ENCODE results near the gene DHX9. TPM values are rescaled to one million over a fixed set of nuclear protein-coding genes. Genes with fewer than 3 reads are reported as not detected.
A peak's percentile ranks its signal among the peaks of the same experiment; 100 is the strongest.

DHX9 gene
- total RNA-seq, 4 donors from 2014 or later: 29.5 to 84.0 (median 65.8) TPM

- H3K9me3 ChIP-seq: no peaks in the 10 kb centered on the region
- intact Hi-C loops (cut with DNase I; ENCODE audit: low total_unique reads): no loop called here
- in situ Hi-C loops (cut with MboI; ENCODE audit: low pct_ligation_motif_present in 1 of 4, low pct_unique_long_range_greater_than_20kb in 1 of 4, low sequenced_read_pairs in 3 of 4): no loop called here
- H3K4me1 ChIP-seq: no peaks in the 10 kb centered on the region
- H3K27ac ChIP-seq: no peak overlapping the region
- no peaks in the 10 kb centered on the region for H3K27me3 ChIP-seq
- no peak for TF ChIP-seq POLR2A (IDR thresholded peaks at IDR 0.05)
- TF ChIP-seq, protein P1, sequence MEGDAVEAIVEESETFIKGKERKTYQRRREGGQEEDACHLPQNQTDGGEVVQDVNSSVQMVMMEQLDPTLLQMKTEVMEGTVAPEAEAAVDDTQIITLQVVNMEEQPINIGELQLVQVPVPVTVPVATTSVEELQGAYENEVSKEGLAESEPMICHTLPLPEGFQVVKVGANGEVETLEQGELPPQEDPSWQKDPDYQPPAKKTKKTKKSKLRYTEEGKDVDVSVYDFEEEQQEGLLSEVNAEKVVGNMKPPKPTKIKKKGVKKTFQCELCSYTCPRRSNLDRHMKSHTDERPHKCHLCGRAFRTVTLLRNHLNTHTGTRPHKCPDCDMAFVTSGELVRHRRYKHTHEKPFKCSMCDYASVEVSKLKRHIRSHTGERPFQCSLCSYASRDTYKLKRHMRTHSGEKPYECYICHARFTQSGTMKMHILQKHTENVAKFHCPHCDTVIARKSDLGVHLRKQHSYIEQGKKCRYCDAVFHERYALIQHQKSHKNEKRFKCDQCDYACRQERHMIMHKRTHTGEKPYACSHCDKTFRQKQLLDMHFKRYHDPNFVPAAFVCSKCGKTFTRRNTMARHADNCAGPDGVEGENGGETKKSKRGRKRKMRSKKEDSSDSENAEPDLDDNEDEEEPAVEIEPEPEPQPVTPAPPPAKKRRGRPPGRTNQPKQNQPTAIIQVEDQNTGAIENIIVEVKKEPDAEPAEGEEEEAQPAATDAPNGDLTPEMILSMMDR (IDR thresholded peaks at IDR 0.05): no peak
- TF ChIP-seq POLR2AphosphoS5 (IDR thresholded peaks at IDR 0.05): no peak
- TF ChIP-seq EP300 (IDR thresholded peaks at IDR 0.05; ENCODE audit: low read depth): no peak
- H3K4me3 ChIP-seq: no peak overlapping the region
- DNase-seq: no peak
- H3K36me3 ChIP-seq: no peaks in the 10 kb centered on the region
These were observed 5.9 kb upstream of the DHX9 start for GRCh38 chr1:182833271-182833670.

DNA sequence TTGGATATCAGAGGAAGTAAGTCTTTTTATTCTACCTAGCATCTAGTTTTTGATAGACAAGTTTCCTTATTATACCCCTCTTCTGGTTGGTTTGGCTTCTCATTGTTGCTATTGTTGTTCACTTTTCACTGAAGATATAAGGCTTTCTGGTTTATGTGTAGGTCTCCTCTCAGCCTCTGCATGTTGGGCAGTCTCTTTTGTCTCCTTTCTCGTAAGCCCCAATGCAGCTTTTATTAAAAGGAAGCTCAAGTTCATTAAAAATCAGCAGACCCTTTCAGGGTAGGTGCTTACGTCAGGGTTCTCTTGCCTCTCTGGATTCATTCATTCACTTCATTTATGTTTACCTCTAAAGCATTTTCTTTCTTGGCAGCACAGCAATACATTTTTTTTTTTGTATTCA, 4.8 kb upstream of the DHX9 start:
- no peak for DNase-seq
- Histone ChIP-seq H3K27ac (no peak overlapping the region), H3K4me1 (peaks cover 0 to 4% (median 3%) of the 10 kb centered on the region in 4 donors), H3K27me3 (no peaks in the 10 kb centered on the region), H3K9me3 (no peaks in the 10 kb centered on the region), H3K36me3 (no peaks in the 10 kb centered on the region), H3K4me3 (no peak overlapping the region)
- TF ChIP-seq POLR2A (IDR thresholded peaks at IDR 0.05) (no peak), EP300 (IDR thresholded peaks at IDR 0.05; ENCODE audit: low read depth) (no peak), POLR2AphosphoS5 (IDR thresholded peaks at IDR 0.05) (no peak)
- TF ChIP-seq, protein P1 (IDR thresholded peaks at IDR 0.05): no peak
- in situ Hi-C loops (cut with MboI; ENCODE audit: low pct_ligation_motif_present in 1 of 4, low pct_unique_long_range_greater_than_20kb in 1 of 4, low sequenced_read_pairs in 3 of 4): no loop called here
- 80 to 86% methylated on average over 2 of the region's 2 CpGs for WGBS, 2 donors (ENCODE audit: low coverage in 1 of 2)
- intact Hi-C loops (cut with DNase I; ENCODE audit: low total_unique reads): no loop called here

DNA sequence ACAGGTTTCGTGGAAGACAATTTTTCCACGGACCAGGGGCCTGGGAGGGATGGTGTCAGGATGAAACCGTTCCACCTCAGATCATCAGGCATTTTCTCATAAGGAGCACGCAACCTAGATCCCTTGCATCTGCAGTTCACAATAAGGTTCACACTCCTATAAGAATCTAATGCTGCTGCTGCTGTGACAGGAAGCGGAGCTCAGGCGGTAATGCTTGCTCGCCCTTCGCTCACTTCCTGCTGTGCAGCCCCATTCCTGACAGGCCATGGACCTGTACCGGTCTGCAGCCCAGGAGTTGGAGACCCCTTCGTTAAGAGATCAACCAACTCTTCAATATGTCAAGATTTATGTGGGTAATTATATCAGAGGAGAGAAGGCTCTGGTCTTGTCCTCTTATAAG, 3.3 kb upstream of the DHX9 start:
- Histone ChIP-seq H3K4me3 (no peak overlapping the region), H3K27ac (no peak overlapping the region), H3K27me3 (no peaks in the 10 kb centered on the region), H3K9me3 (no peaks in the 10 kb centered on the region), H3K4me1 (peaks cover 0 to 10% (median 9%) of the 10 kb centered on the region in 4 donors), H3K36me3 (no peaks in the 10 kb centered on the region)
- TF ChIP-seq EP300 (IDR thresholded peaks at IDR 0.05; ENCODE audit: low read depth) (no peak), POLR2AphosphoS5 (IDR thresholded peaks at IDR 0.05) (no peak), POLR2A (IDR thresholded peaks at IDR 0.05) (no peak)
- TF ChIP-seq, protein P1 (IDR thresholded peaks at IDR 0.05): no peak
- in situ Hi-C loops (cut with MboI; ENCODE audit: low pct_ligation_motif_present in 1 of 4, low pct_unique_long_range_greater_than_20kb in 1 of 4, low sequenced_read_pairs in 3 of 4) (no loop called here), intact Hi-C loops (cut with DNase I; ENCODE audit: low total_unique reads) (no loop called here)
- DNase-seq: no peak
- 90% methylated on average over 10 of the region's 10 CpGs; no CpG with 5 or more reads in 1 of the 2 donors for WGBS, 2 donors (ENCODE audit: low coverage in 1 of 2)

DNA sequence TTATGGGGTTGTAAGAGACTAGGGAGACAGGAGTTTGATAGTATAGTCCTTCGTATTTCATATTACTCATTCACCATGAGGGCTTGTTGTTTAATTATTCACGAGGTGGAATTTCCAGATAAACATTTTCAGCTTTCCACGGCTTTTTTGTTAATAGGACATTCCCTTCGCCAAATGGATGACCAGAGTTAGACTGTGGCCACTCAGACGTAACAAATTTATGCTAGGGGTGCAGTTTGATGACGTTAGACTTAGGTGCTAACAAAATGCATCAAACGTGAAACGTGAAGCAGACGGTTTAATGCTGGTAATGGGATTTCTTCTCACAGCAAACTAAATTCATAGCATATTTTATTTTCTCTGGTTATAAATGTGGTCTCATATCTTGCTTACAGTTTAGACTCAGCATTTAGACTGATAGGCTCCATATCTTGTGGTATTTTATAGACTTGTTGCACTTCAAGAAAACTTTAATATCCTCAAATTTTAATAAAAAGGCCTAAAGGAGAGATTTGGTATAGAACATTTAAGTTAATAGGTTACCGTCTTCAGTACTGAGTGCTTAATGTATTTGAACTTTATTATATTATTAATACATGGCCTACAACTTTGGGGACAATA, 2.3 kb downstream of the DHX9 start:
- DNase-seq: no peak

More for the DNA sequence above, 2.3 kb downstream of the DHX9 start:
- no peaks in the 10 kb centered on the region for H3K27me3 ChIP-seq
- WGBS, 2 donors (ENCODE audit: low coverage in 1 of 2): 38 to 40% methylated on average over 10 of the region's 10 CpGs
- H3K9me3 ChIP-seq: no peaks in the 10 kb centered on the region
- H3K4me1 ChIP-seq: peaks cover 0 to 49% (median 30%) of the 10 kb centered on the region in 4 donors
- H3K4me3 ChIP-seq: peak overlapping the region in 1 of 4 donors; percentile 63
- intact Hi-C loops (cut with DNase I; ENCODE audit: low total_unique reads) (no loop called here), in situ Hi-C loops (cut with MboI; ENCODE audit: low pct_ligation_motif_present in 1 of 4, low pct_unique_long_range_greater_than_20kb in 1 of 4, low sequenced_read_pairs in 3 of 4) (no loop called here)
- TF ChIP-seq, protein P1 (IDR thresholded peaks at IDR 0.05): no peak
- TF ChIP-seq POLR2A (IDR thresholded peaks at IDR 0.05) (no peak), EP300 (IDR thresholded peaks at IDR 0.05; ENCODE audit: low read depth) (no peak), POLR2AphosphoS5 (IDR thresholded peaks at IDR 0.05) (no peak)
- H3K36me3 ChIP-seq: peaks cover 0 to 20% (median 9%) of the 10 kb centered on the region in 4 donors
- peak overlapping the region; percentile 90 to 95 (median 95) for H3K27ac ChIP-seq
